PFSK-1 (cell line): ENCODE results near the gene SETMAR.

Experiments
- POLR2AphosphoS5 ChIP-seq: IDR thresholded peaks from 2 replicates; pipeline ENCODE4 v1.6.1; 2012; ENCODE audit warnings: low read depth, mild to moderate bottlenecking, control low read depth, low read length, moderate library complexity
- SIN3A ChIP-seq: IDR thresholded peaks from 2 replicates; pipeline ENCODE4 v1.6.1; 2012; ENCODE audit warnings: mild to moderate bottlenecking, low read length, moderate library complexity, borderline replicate concordance; ENCODE audit not compliant: insufficient read depth
- TAF1 ChIP-seq: IDR thresholded peaks from 2 replicates; pipeline ENCODE4 v1.6.1; 2012; ENCODE audit warnings: low read length, control low read depth, borderline replicate concordance; ENCODE audit not compliant: insufficient read depth

GRCh38 chr3:4270720-4271119, 32.4 kb upstream of the SETMAR start:
- TF ChIP-seq POLR2AphosphoS5 (no peak), TAF1 (no peak), SIN3A (no peak)
